Activated CD4-positive, alpha-beta T cell treated with anti-CD3 and anti-CD28 coated beads for 24 hours (primary cell): ENCODE results near the gene ADARB2.
"Not testable (repeated sequence)": the region's sequence is repeated elsewhere in the genome, so short reads cannot be mapped to it uniquely, and the experiment has no call there.

ENCODE experiments used
- DNase-seq, 2 donors: peaks; one replicate each; pipeline ENCODE4 v3.0.0-alpha.2; 2020; ENCODE audit warnings: low read depth in 2 of 2

ADARB2 gene

DNA sequence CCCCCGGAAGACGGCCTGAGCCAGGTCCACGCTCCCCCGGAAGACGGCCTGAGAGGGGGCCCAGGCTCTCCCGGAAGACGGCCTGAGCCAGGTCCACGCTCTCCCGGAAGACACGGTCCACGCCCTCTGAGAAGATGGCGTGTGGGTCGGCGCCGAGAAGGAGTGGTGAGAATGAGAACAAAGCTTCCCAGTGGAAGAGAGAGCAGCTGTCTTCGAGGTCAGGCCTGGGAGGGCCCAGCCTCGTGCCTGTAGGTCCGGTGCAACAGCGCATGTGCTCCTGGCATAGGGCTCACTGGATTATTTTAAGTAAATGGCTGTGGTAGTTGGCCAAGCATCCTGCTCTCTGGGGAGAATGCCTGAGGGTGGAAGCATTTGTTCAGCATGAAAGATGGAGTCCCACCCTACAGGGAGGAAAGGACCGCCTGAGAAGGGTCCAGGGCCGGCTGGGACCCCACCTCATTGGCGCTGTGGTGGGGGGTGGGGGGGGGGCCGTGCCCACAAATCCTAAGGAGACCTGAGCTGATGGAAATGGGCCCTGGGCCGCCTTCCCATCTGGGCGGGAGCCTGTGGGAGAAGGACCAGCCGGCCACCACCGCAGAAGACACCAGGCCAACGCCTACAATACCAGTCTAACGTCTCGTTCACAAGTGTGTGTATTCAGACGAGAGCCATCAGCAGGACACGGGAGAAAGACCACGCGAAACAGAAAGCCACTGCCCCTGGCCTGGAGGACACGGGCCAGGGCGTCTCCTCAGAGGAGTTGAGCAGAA is 471.1 kb downstream of the ADARB2 start:
- DNase-seq = no peak

DNA sequence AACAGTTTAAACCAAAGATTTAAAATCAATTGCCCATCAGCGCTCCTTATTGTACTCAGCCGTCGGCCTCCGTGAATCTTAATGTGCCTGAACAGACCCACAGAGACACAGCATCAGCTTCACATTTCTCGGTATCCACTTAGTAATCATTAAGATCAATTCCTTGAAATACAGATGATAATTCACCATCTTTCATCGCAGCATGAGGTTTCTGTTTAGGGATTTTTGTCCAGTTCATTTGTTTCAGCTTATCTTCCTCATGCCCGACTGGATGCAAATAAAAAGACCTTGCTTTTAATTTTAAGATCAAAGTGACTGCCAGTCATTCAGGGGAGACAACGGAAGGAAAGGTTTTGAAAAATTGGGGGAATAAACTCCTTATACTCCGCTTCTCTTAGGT is 473.3 kb downstream of the ADARB2 start:
- no peak for DNase-seq

DNA sequence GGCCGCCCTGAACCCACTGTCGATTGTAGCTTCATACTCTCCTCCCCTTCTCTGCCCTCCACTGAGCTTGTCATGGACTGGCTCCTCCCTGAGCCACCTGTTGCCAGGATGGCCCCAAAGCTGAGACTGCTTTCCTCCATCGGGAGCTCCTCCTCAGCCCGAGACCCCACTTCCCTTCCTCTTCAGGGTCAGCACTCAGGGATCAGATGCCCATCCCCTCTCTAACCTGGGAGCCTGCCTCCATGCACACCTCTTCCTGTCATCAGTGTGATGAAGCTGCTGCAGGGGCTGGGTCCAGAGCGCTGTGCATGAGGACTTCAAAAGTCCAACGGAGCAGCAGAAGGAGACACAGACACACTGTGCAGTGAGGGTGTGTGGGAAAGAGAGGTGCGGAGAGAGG is 480.1 kb downstream of the ADARB2 start:
- DNase-seq = no peak

DNA sequence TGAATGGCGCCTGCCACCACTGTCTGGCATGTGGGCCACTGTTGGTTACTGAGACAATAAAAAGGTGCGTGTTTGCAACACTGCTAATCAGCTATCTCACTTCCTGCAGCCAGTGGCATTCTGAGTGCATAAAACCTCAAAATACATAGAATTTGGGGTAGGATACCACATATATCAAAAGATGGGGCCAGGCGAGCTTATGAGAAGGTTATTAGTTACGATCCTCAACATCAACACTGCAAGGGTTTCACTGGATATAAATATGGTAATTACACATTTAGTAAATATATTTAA is 480.9 kb downstream of the ADARB2 start:
- no peak for DNase-seq

DNA sequence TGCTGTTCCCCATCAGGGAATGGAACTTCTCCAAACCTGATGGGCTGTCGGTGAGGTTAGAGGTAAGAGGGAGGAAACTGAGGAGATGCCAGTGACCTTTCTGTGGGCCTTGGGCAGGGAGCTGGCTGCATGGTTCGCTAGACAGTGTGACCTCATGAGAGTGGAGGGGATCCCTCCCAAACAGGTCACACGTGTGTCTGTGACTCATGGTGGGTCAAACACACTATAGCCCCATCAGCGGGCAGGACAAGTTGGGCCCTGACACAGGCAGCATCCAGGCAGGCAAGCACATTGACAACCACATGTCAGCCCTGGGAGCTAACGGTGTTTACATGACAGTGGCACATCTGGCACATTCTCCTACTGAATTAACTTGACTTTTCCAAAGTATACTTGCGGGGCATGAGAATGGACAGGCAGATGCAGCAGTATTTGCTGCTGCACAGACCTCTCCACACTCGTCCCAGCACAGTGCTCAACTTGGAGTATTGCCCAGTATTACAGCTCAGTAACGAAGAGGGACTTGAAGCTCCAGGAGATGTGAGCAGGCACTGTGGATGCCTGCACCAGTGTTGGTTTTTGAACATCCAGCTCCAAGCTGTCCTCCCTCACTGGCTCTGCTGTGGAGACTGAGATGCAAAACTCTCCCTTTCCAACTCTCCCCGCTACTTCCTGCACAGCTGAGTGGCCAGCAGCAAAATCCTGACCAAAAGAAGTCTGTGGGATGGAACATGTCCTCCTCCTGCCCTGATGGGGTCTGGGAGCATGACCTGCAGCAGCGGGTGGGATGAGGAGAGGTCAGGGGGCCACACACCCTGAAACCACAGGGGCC is 481.5 kb downstream of the ADARB2 start:
- DNase-seq = no peak

DNA sequence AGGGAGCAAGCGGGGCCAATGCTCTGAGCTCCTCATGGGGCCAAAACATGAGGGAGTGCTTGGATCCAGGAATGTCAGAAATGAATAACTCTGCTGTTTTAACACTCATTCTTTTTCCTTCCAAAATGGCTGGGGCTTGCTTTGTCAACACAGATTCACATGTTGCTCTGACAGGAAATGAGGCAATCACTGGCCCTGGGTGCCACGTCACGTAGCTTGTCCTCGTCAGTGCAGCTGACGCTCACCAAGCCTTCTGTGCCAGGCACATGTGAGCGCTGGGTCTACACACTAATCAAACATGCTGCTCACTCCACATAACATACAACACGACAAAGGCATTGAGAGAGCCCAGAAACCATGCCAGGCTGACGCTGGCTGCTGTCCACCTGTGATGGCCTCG is 482.2 kb downstream of the ADARB2 start:
- DNase-seq = no peak

DNA sequence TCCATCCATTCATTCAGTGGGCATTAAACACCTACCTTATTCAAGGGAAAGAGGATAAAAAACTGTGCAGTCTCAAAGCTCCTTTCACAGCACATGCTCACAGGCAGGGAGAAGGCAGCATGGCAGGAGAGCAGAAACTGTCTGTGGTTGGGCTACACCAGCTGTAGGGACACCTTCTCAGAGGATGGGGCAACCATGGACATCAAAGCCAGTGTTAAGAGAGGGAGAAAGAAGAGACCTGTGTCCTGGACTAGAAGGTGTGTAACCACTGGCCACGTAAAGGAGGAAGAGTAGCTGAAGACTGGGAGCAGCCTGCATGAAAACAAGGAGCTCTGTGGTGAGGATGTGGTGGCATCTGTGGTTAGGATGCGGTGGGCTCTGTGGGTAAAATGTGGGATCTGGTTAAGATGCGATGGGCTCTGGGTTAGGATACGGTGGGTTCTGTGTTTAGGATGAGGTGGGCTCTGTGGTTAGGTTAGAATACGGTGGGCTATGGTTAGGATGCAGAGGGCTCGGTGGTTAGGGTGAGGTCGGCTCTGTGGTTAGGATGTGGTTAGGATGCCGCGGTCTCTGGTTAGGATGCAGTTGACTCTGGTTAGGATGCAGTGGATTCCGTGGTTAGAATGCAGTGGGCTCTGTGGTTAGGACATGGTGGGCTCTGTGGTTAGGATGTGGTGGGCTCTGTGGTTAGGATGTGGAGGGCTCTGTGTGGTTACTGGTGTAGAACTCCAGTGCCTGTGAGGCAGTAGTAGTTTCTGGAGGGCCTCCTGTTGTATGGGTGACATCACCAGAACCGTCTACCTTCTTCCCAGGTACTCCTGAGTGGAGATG is 483.6 kb downstream of the ADARB2 start:
- no peak for DNase-seq

DNA sequence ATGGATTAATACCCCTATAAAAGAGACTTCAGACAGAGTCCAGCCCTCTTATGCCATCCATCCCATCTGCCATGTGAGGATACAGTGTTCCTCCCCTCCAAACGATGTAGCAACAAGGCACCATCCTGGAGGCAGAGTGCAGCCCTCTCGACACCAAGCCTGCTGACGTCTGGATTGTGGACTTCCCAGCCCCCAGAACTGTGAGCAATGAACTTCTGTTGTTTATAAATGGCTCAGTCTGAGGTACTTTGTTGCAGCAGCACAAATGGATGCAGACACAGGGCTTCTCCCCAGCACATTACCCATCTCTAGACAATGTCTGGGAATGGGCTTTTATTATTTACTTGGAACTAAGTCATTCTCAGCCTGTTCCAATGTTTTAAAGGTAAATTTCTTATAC is 485.6 kb downstream of the ADARB2 start:
- DNase-seq = no peak

DNA sequence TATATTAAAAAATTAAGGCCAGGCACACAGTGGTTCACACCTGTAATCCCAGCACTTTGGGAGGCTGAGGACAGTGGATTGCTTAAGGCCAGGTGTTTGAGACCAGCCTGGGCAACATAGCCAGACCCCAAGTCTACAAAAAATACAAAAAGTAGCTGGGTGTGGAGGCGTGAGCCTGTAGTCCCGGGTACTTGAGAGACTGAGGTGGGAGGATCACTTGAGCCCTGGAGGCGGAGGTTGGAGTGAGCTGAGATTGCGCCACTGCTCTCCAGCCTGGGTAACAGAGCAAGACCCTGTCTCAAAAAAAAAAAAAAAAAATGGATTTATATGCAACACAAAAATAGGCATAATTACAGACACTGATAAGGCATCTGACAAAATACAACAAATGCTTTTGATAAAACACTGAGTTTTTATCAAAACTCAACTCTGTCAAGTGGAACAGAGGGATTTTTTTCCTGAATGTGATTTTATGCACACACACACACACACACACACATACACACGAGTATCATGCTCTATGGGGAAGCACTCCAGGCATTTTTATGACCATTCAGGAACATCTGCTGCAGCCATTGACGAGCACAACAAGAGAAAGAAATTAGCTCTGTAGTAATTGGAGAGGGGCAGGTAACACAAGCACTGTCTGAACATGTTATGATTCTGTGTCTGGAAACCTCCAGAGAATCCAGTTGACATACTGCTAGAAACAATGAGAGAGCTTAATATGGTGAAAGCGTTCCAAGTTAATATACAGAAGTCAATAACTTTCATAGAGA is 488.0 kb downstream of the ADARB2 start:
- DNase-seq = no peak

DNA sequence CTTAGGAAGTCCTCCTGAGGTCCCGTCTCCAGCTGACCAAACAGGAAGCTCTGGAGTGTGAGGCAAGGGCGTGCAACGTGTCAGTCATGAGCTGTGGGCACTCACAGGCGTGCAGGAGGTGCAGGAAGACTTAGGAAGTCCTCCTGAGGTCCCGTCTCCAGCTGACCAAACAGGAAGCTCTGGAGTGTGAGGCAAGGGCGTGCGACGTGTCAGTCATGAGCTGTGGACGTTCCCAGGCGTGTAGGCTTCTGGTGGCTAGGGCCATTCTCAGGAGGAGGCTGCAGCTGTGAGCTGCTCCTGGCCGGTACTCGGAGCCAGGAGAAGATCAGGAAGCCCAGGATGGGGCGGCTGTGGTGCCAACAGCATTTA is 489.1 kb downstream of the ADARB2 start:
- DNase-seq = not testable (repeated sequence)

DNA sequence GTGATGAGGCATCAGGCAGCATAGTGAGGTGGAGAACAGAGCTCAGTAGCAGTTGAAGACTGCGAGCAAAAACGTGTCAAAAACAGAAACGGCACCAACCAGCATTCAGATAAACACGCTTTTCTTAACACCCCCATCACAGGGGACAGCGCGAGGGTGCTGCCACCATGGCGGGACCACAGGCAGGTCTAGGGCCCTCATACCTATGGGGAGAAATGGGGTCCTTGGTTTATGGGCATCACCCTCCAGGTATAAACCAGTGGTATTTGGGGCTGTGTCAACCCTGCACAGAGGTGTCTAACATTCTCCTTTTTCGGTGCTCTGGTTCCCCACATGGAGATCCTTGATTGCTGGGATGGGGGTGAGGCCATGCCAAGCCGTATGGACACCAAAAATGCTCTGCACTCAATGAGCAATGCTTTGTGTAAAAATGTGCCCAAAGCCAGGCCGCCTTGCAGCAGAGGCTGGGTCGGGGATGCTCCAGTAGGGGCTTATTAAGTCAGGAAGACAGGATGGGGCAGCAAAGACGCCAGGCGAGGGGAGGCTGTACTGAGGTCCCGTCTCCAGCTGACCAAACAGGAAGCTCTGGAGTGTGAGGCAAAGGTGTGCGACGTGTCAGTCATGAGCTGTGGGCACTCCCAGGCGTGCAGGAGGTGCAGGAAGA is 489.6 kb downstream of the ADARB2 start:
- DNase-seq = no peak

DNA sequence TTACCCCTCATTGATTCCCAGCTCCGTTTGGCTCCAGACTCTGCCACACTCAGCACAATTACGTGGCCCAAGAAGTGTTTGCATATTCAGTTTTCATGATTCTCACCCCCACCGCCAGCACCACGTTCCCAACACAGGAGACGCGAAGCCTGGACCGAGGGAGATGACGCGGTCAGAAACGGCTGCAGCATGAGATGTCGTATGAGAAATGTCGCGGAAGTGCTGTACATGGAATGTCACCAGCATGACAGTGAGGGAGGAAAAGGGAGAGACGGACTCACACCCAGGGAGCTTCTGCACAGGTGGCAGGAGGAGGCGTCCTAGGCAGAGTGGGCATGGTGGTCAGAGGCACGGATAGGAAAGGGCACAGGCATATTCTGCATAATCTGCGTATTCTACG is 492.8 kb downstream of the ADARB2 start:
- DNase-seq = no peak

DNA sequence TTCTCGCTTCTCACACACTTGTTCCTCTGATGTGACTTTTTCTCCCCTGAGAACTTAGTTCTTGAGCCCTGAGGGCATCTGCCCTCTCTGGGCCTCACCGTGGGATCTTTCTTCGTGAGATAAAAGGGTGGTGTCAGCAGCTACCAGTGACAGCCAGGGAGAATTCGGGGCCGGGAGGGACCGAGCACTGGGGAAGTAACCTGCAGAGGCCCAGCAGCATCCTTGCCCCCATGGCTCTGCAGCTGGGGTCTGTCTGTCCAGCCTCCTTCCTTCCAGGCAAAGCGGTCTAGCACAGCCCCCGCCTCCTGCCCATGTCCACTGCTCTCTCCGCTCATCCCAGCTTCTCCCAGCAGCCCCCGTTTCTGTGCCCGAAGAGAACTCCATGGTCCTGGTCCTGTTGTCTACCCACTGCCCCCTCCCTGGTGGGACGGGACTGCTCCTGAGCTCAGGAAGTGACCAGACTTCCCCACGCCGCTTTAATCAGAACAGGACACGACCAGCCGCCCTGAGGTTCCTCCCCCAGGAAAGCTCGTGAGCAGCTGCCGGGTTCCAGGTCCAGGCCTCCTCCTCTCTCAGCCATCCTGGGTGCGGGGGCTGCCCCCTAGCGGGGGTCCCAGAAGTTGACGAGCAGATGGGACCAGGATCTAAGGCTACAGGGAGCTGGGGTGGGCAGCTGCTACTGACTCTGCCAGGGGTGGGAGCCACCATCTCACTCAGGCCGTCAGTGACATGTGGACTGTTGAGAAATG is 493.7 kb downstream of the ADARB2 start:
- DNase-seq = no peak

DNA sequence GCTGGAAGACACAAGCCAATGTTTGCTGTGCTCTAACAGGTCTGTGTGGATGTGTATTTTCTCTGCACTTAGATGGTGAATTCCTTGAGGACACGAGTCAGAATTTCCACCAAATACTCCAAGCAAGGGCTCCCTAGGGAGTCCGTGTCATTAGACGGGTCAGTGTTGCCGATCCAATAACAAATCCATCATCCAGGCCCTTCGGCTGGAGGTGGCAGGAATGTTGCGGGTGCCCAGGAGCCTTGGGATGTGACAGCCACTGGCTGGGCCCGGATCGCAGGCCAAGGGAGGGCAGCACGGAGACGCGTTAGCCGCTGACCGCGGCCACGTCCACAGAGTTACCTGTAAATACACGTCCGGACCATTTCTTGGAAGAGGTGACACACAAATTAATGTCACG is 494.4 kb downstream of the ADARB2 start:
- DNase-seq = no peak

DNA sequence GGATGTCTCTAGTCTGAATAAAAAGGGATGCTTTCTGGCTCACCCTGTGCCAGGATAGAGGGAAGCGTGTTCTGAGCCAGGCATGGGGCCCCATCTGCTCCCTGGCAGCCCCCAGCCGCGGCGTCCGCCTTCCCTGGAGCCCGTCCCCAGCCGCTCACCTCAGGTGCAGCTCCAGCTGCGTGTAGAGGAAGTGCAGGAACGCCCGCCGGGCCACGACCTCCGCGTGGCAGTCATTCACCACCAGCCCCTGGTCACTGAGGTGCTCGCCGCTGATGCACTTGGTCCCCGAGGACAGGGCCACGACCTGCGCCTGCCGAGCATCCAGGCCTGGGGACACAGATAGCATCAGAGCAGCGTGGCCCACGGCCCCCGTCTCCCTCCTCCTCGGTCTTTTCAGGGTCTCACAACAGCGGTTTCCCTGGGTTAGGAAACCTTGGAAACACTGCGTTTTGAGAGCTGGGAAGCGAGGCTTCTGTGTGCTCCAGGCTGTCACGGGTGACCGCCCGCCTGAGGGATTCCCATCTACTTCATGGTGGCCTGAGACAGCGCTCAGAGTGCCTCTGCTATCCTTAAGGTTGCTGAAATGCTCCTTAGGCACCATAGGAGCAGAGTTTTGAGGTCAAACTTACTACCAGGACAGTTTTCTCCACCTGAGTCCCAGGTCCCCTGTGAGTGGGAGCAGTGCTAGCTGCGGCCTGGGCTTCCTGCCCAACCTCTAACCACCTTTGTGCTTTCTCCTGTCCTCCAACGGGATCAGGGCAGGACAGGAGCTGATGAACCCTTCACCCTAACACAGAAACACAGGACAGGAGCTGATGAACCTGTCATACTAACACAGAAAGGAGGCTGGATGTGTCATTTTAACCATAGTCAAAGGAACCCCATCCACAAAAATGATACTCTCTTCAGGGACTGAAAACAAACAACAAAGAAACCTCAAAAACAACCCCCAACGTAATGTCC is 495.1 kb downstream of the ADARB2 start:
- DNase-seq = no peak

DNA sequence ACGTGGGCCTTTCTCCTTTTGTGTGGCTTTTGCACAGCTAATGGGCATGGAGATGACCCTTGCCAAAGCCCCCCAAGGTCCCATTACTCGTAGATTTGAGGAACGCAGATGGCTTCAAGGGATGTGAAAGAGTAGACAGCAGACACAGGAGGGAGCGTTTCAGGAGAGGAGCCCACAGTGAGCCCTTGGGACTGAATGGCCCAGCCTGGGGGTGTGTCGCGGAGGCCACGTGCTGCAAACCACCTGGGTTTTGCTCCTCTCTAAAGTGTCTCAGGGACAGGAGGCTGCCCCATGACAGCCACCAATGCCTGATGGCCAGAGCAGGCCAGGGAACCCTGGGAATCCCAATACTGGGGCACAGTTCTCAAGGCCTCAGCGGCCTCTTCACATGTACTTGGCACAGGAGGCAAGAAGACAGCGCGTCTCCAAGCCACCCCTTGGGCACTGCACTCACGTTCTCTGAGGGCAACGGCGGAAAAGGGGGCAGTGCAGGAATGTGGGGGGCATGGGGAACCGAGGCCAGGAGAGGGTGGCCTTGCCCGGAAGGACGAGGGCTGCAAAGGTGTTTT is 495.9 kb downstream of the ADARB2 start:
- no peak for DNase-seq

DNA sequence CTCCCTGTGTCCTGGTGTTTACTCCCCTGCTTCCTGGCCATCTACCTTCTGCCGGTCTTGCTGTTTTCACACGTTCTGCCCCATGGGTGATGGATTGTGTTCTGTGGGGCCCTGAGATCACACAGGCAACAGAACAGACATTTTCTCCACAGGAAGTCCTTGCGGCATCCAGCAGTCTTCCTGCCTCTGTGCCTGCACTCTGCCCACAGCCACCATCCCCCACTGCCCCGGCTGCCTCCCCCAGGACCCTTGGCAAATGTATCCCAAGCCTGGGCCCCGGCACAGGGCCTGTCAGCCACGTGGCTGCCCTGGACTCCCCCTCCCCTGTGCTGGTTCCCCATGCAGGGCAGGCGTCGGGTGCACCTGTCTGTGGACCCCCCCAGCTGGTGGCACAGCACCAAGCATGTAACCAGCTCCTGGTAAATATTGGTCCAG is 497.0 kb downstream of the ADARB2 start:
- DNase-seq = no peak

DNA sequence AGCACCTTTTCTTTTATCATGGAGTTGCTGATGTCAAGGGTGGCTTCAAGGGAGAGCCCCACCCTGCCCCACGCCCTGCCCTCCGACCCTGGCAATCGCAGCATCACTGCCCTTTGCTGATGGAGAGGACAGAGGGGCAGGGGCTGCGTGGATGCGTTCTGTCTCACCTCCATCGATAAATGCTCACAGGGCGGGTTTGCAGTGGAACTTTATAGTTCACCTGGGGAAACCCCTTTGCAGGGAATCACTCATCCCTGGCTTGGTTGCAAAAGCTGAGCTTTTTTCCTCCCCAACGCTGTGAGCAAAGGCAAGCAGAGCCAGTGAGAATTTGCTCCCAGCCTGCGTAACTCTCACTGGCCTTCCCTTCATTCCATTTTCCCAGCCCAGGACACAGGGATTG is 504.3 kb downstream of the ADARB2 start:
- DNase-seq = no peak
